K562 (cell line): ENCODE results near the gene RPLP2. TPM values are rescaled to one million over a fixed set of nuclear protein-coding genes. Genes with fewer than 3 reads are reported as not detected.

ENCODE experiments used
- CBX1 ChIP-seq: sonication (generic); IDR thresholded peaks from 2 replicates; pipeline ENCODE4 v1.6.1; 2016; ENCODE audit warnings: antibody characterized with exemption, low read depth, mild to moderate bottlenecking
- E2F6 ChIP-seq, 2 experiments: IDR thresholded peaks; 2 replicates each; pipeline ENCODE4 v1.6.1; 2011; ENCODE audit warnings: borderline replicate concordance in 1 of 2, control low read depth in 1 of 2, low read depth in 1 of 2, low read length in 1 of 2, mild to moderate bottlenecking in 1 of 2, mixed read lengths in 1 of 2, moderate library complexity in 1 of 2; ENCODE audit not compliant: insufficient read depth in 1 of 2, insufficient read length in 1 of 2, poor library complexity in 1 of 2, severe bottlenecking in 1 of 2; ENCODE audit errors: extremely low read depth in 1 of 2
- ELK1 ChIP-seq: sonication (generic); formaldehyde crosslinking; IDR thresholded peaks from 2 replicates; pipeline ENCODE4 v1.8.1; 2022; ENCODE audit warnings: missing genetic modification reagents
- HLTF ChIP-seq: fragments of 450-650 bp; IDR thresholded peaks from 2 replicates; pipeline ENCODE4 v1.6.1; 2016
- KLF10 ChIP-seq: fragments of 250-450 bp; sonication (Bioruptor Pico); IDR thresholded peaks from 2 replicates; pipeline ENCODE4 v1.6.1; 2021; ENCODE audit warnings: matching md5 sums
- NCOR1 ChIP-seq: fragments of 450-650 bp; IDR thresholded peaks from 2 replicates; pipeline ENCODE4 v1.6.1; 2016; ENCODE audit warnings: mild to moderate bottlenecking, moderate library complexity
- PHF20 ChIP-seq: fragments of 450-650 bp; IDR thresholded peaks from 2 replicates; pipeline ENCODE4 v1.6.1; 2018; ENCODE audit not compliant: partially characterized antibody
- PRDM10 ChIP-seq: fragments of 450-650 bp; IDR thresholded peaks from 2 replicates; pipeline ENCODE4 v1.6.1; 2018; ENCODE audit not compliant: partially characterized antibody
- SRF ChIP-seq, 2 experiments: fragments of 250-450, 450-650 bp in 1 of 2; sonication (Bioruptor Pico) in 1 of 2; sonication (generic) in 1 of 2; formaldehyde crosslinking; IDR thresholded peaks; 2 replicates each; pipeline versions ENCODE4 v1.5.0 to v1.5.1; 2020 to 2022; ENCODE audit warnings: mild to moderate bottlenecking in 1 of 2, missing genetic modification reagents in 1 of 2
- TAF1 ChIP-seq: IDR thresholded peaks from 2 replicates; pipeline ENCODE4 v1.6.1; 2011; ENCODE audit warnings: mild to moderate bottlenecking, low read length, moderate library complexity; ENCODE audit not compliant: insufficient read depth, control insufficient read depth, severe bottlenecking; ENCODE audit errors: extremely low read depth
- TRIM25 ChIP-seq: fragments of 450-650 bp; IDR thresholded peaks from 2 replicates; pipeline ENCODE4 v1.7.0; 2016; ENCODE audit warnings: borderline replicate concordance
- YBX1 ChIP-seq: fragments of 450-650 bp; IDR thresholded peaks from 2 replicates; pipeline ENCODE4 v1.7.1; 2016; ENCODE audit warnings: mild to moderate bottlenecking
- ZBTB43 ChIP-seq: sonication (generic); formaldehyde crosslinking; IDR thresholded peaks from 2 replicates; pipeline ENCODE4 v1.8.0; 2023; ENCODE audit warnings: mild to moderate bottlenecking, missing genetic modification reagents
- ZNF445 ChIP-seq: fragments of 250-450 bp; sonication (Bioruptor Pico); IDR thresholded peaks from 2 replicates; pipeline ENCODE4 v1.4.0; 2020; ENCODE audit warnings: low read depth, mild to moderate bottlenecking, moderate library complexity
- ZNF586 ChIP-seq: fragments of 450-650 bp; formaldehyde crosslinking; conservative IDR thresholded peaks from 2 replicates; pipeline ENCODE4 v1.4.0; 2020; ENCODE audit warnings: mild to moderate bottlenecking, moderate library complexity
- ZNF778 ChIP-seq: fragments of 450-650 bp; formaldehyde crosslinking; IDR thresholded peaks from 2 replicates; pipeline ENCODE4 v1.4.0; 2020; ENCODE audit warnings: mild to moderate bottlenecking, moderate library complexity
- ZSCAN32 ChIP-seq: fragments of 450-650 bp; formaldehyde crosslinking; IDR thresholded peaks from 2 replicates; pipeline ENCODE4 v1.4.0; 2020; ENCODE audit warnings: mild to moderate bottlenecking, moderate library complexity
- polyA plus RNA-seq, 8 experiments: library from polyadenylated mRNA; depleted of rRNA in 4 of 8; stranded (reverse) in 5 of 8; unstranded in 3 of 8; fragments of >200 nt; fragmentation: Nextera tagmentation in 2 of 8; fragmentation: Illumina TruSeq in 1 of 8; extraction: Ambion mirVana in 2 of 8; extraction: Trizol in 1 of 8; gene quantifications; 2 replicates each; pipeline versions ENCODE4 v1.2.1 to v1.2.3, GENCODE V29; 2011 to 2014; ENCODE audit warnings: inconsistent platforms in 1 of 8, missing spikeins in 1 of 8
- total RNA-seq, 7 experiments: library from RNA; depleted of rRNA in 6 of 7; stranded (reverse); fragments of >200 nt in 6 of 7; fragmentation: Illumina TruSeq in 2 of 7; extraction: Trizol in 2 of 7; gene quantifications; 2 replicates each; pipeline versions ENCODE4 v1.2.1 to v1.2.3, GENCODE V29; 2011 to 2021; ENCODE audit warnings: low replicate concordance in 1 of 7

Gene RPLP2
- total and polyA plus RNA-seq, 9 of the 15 experiments (the other 6 are each of a cell fraction or from before 2014, with no cell fraction given): 528 to 3,807 (median 1,633) TPM

- TF ChIP-seq PHF20 (no peak), ELK1 (CRISPR knock-in tag) (no peak), CBX1 (peak; percentile 13; the same call in 1 of the 2 replicates), HLTF (no peak), ZNF586 (no peak), TAF1 (peak; percentile 50), KLF10 (CRISPR knock-in tag) (no peak), NCOR1 (no peak), ZSCAN32 (no peak), ZNF778 (CRISPR knock-in tag) (no peak), ZBTB43 (CRISPR knock-in tag) (no peak), SRF (CRISPR knock-in tag; IDR thresholded peaks at IDR 0.05) (no peak), PRDM10 (peak; percentile 5), YBX1 (no peak), E2F6 (IDR thresholded peaks at IDR 0.05; ENCODE audit: borderline replicate concordance in 1 of 2, extremely low read depth in 1 of 2, insufficient read depth in 1 of 2, insufficient read length in 1 of 2, low read depth in 1 of 2, low read length in 1 of 2, poor library complexity in 1 of 2, severe bottlenecking in 1 of 2) (peak in 1 of 2 experiments; percentile 5), TRIM25 (no peak), ZNF445 (CRISPR knock-in tag) (no peak)
These were observed 1.1 kb upstream of the RPLP2 start (continued) for GRCh38 chr11:808427-809286.
